Measurements from ENCODE around the gene MSX1. TPM values are rescaled to one million over a fixed set of nuclear protein-coding genes. Genes with fewer than 3 reads are reported as not detected.

The MSX1 gene
- total and polyA plus RNA-seq, 2 of the 8 experiments (the other 6 are each of a cell fraction or from before 2014, with no cell fraction given), result 0.47 TPM; not detected in 1

- TF ChIP-seq, protein P1, sequence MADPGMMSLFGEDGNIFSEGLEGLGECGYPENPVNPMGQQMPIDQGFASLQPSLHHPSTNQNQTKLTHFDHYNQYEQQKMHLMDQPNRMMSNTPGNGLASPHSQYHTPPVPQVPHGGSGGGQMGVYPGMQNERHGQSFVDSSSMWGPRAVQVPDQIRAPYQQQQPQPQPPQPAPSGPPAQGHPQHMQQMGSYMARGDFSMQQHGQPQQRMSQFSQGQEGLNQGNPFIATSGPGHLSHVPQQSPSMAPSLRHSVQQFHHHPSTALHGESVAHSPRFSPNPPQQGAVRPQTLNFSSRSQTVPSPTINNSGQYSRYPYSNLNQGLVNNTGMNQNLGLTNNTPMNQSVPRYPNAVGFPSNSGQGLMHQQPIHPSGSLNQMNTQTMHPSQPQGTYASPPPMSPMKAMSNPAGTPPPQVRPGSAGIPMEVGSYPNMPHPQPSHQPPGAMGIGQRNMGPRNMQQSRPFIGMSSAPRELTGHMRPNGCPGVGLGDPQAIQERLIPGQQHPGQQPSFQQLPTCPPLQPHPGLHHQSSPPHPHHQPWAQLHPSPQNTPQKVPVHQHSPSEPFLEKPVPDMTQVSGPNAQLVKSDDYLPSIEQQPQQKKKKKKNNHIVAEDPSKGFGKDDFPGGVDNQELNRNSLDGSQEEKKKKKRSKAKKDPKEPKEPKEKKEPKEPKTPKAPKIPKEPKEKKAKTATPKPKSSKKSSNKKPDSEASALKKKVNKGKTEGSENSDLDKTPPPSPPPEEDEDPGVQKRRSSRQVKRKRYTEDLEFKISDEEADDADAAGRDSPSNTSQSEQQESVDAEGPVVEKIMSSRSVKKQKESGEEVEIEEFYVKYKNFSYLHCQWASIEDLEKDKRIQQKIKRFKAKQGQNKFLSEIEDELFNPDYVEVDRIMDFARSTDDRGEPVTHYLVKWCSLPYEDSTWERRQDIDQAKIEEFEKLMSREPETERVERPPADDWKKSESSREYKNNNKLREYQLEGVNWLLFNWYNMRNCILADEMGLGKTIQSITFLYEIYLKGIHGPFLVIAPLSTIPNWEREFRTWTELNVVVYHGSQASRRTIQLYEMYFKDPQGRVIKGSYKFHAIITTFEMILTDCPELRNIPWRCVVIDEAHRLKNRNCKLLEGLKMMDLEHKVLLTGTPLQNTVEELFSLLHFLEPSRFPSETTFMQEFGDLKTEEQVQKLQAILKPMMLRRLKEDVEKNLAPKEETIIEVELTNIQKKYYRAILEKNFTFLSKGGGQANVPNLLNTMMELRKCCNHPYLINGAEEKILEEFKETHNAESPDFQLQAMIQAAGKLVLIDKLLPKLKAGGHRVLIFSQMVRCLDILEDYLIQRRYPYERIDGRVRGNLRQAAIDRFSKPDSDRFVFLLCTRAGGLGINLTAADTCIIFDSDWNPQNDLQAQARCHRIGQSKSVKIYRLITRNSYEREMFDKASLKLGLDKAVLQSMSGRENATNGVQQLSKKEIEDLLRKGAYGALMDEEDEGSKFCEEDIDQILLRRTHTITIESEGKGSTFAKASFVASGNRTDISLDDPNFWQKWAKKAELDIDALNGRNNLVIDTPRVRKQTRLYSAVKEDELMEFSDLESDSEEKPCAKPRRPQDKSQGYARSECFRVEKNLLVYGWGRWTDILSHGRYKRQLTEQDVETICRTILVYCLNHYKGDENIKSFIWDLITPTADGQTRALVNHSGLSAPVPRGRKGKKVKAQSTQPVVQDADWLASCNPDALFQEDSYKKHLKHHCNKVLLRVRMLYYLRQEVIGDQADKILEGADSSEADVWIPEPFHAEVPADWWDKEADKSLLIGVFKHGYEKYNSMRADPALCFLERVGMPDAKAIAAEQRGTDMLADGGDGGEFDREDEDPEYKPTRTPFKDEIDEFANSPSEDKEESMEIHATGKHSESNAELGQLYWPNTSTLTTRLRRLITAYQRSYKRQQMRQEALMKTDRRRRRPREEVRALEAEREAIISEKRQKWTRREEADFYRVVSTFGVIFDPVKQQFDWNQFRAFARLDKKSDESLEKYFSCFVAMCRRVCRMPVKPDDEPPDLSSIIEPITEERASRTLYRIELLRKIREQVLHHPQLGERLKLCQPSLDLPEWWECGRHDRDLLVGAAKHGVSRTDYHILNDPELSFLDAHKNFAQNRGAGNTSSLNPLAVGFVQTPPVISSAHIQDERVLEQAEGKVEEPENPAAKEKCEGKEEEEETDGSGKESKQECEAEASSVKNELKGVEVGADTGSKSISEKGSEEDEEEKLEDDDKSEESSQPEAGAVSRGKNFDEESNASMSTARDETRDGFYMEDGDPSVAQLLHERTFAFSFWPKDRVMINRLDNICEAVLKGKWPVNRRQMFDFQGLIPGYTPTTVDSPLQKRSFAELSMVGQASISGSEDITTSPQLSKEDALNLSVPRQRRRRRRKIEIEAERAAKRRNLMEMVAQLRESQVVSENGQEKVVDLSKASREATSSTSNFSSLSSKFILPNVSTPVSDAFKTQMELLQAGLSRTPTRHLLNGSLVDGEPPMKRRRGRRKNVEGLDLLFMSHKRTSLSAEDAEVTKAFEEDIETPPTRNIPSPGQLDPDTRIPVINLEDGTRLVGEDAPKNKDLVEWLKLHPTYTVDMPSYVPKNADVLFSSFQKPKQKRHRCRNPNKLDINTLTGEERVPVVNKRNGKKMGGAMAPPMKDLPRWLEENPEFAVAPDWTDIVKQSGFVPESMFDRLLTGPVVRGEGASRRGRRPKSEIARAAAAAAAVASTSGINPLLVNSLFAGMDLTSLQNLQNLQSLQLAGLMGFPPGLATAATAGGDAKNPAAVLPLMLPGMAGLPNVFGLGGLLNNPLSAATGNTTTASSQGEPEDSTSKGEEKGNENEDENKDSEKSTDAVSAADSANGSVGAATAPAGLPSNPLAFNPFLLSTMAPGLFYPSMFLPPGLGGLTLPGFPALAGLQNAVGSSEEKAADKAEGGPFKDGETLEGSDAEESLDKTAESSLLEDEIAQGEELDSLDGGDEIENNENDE (IDR thresholded peaks at IDR 0.05; ENCODE audit: insufficient replicate concordance, low read length), result no peak
- TF ChIP-seq RXRA (IDR thresholded peaks at IDR 0.05; ENCODE audit: insufficient read depth, low read depth, low read length) (no peak), E2F6 (IDR thresholded peaks at IDR 0.05) (no peak), KDM4A (IDR thresholded peaks at IDR 0.05; ENCODE audit: low read depth, low read length, severe bottlenecking) (no peak), RNF2 (IDR thresholded peaks at IDR 0.05; ENCODE audit: borderline replicate concordance, low read depth, low read length, missing control alignments, poor library complexity, severe bottlenecking) (no peak), TCF12 (IDR thresholded peaks at IDR 0.05; ENCODE audit: low read depth, low read length) (no peak), MAFK (IDR thresholded peaks at IDR 0.05; ENCODE audit: low read depth, low read length) (no peak), CHD1 (IDR thresholded peaks at IDR 0.05; ENCODE audit: low read depth, low read length) (no peak)
Observed at GRCh38 chr4:4841156-4841555, 18.3 kb upstream of the MSX1 start (continued).
